Smooth muscle cell (in vitro differentiated cells): ENCODE data around the gene ENOX1. TPM values are rescaled to one million over a fixed set of nuclear protein-coding genes. Genes with fewer than 3 reads are reported as not detected.
A peak's percentile ranks its signal among the peaks of the same experiment; 100 is the strongest.

Experiments
- DNase-seq: peaks from one replicate; lab custom pipeline; 2025; ENCODE audit not compliant: unreplicated experiment; lab: John Stamatoyannopoulos, UW
- H2AFZ ChIP-seq: fragments of 200-600 bp; sonication (generic); 2 replicates; pipeline ENCODE4 v1.6.0; 2016; ENCODE audit warnings: antibody characterized with exemption, low read depth, mild to moderate bottlenecking
- H3F3A ChIP-seq: fragments of 200-600 bp; sonication (generic); 2 replicates; pipeline ENCODE4 v1.6.0; 2017; ENCODE audit warnings: antibody characterized with exemption, low read depth
- H3K27ac ChIP-seq: fragments of 200-600 bp; sonication (generic); 2 replicates; pipeline ENCODE4 v1.5.1; 2016; ENCODE audit warnings: low read depth, mild to moderate bottlenecking
- H3K27me3 ChIP-seq: fragments of 200-600 bp; sonication (generic); 2 replicates; pipeline ENCODE4 v1.6.1; 2016; ENCODE audit warnings: low read depth, mild to moderate bottlenecking
- H3K36me3 ChIP-seq: fragments of 200-600 bp; sonication (generic); 2 replicates; pipeline ENCODE4 v1.5.1; 2016; ENCODE audit warnings: low read depth
- H3K4me1 ChIP-seq: fragments of 200-600 bp; sonication (generic); 2 replicates; pipeline ENCODE4 v1.5.1; 2016; ENCODE audit warnings: low read depth
- H3K4me2 ChIP-seq: fragments of 200-600 bp; sonication (generic); 2 replicates; pipeline ENCODE4 v1.6.0; 2016; ENCODE audit warnings: mild to moderate bottlenecking
- H3K4me3 ChIP-seq: fragments of 200-600 bp; sonication (generic); 2 replicates; pipeline ENCODE4 v1.5.1; 2016; ENCODE audit warnings: mild to moderate bottlenecking
- H3K79me2 ChIP-seq: fragments of 200-600 bp; sonication (generic); 2 replicates; pipeline ENCODE4 v1.6.0; 2016; ENCODE audit warnings: low read depth, mild to moderate bottlenecking
- H3K9ac ChIP-seq: fragments of 200-600 bp; sonication (generic); 2 replicates; pipeline ENCODE4 v1.6.0; 2016; ENCODE audit warnings: low read depth
- H3K9me3 ChIP-seq: fragments of 200-600 bp; sonication (generic); replicated peaks from 2 replicates; pipeline ENCODE4 v1.5.1; 2016; ENCODE audit warnings: low read depth
- H4K20me1 ChIP-seq: fragments of 200-600 bp; sonication (generic); 2 replicates; pipeline ENCODE4 v1.6.0; 2016; ENCODE audit warnings: low read depth
- CTCF ChIP-seq: fragments of 200-600 bp; sonication (generic); IDR thresholded peaks from 2 replicates; pipeline ENCODE4 v1.5.1; 2017; ENCODE audit warnings: borderline replicate concordance, mild to moderate bottlenecking, antibody characterized with exemption; ENCODE audit not compliant: insufficient read depth, poor library complexity, severe bottlenecking
- WGBS: methylation state at CpG from one replicate; pipeline ENCODE4 v1.1.7; 2016; ENCODE audit warnings: low lambda C conversion rate; 5-methylcytosine and 5-hydroxymethylcytosine counted together
- polyA plus RNA-seq: library from polyadenylated mRNA; unstranded; fragments of >200 nt; fragmentation: Nextera tagmentation; extraction: Ambion mirVana; gene quantifications from 2 replicates; pipeline ENCODE4 v1.2.1, GENCODE V29; 2016
- total RNA-seq: library from RNA; depleted of rRNA; stranded (reverse); fragments of >200 nt; gene quantifications from 2 replicates; pipeline ENCODE4 v1.2.3, GENCODE V29; 2014

Gene ENOX1
- total and polyA plus RNA-seq, 2 experiments from 2014 or later = 1.9 to 2.6 TPM

DNA sequence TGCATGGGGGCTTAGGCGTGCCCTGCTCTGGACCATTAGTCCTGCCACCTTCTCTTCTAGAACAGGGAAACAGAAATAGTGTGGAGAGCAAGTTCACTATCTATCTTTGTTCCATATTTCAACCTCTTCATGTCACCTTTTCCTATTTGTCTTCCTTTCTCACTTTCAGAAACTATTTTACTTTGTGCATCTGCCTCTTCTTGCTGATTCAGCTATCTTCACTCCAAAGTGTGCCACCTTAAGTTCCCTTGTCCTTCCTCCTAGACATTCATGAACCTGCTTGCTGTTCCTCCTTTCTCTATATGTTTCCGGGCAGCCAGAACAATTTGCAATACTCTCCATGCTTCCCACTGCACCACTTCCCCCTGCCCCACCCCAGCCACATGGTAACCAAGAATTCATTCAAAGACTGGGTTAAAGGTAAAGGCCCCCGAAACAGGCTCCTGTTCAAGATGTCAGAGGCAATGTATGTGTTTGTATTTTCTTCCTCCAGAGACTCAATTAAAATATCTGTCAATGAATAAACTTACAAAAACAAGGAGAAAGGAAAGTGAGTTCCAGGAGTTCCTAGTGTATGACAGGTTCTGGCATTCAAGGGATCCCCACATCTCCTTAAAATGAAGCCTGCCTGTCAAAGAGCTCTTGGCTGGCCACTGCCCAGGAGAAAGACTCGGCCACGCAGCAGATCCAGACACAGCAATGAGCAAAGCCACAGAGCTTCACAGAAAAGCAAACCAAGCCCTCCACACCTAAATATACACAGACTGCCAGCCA lies 495.3 kb downstream of the ENOX1 start:
- Histone ChIP-seq H3K79me2 (no peaks in the 10 kb centered on the region), H3K9me3 (no peaks in the 10 kb centered on the region), H3F3A (peaks cover 6% of the 10 kb centered on the region), H3K9ac (no peak overlapping the region), H3K4me3 (no peak overlapping the region), H3K27ac (no peak overlapping the region), H3K4me2 (no peak overlapping the region), H3K4me1 (no peaks in the 10 kb centered on the region), H3K36me3 (no peaks in the 10 kb centered on the region), H3K27me3 (no peaks in the 10 kb centered on the region), H4K20me1 (no peaks in the 10 kb centered on the region), H2AFZ (no peak overlapping the region)
- WGBS = 91% methylated on average over 5 of the region's 5 CpGs
- no peak for DNase-seq
- no peak for TF ChIP-seq CTCF

DNA sequence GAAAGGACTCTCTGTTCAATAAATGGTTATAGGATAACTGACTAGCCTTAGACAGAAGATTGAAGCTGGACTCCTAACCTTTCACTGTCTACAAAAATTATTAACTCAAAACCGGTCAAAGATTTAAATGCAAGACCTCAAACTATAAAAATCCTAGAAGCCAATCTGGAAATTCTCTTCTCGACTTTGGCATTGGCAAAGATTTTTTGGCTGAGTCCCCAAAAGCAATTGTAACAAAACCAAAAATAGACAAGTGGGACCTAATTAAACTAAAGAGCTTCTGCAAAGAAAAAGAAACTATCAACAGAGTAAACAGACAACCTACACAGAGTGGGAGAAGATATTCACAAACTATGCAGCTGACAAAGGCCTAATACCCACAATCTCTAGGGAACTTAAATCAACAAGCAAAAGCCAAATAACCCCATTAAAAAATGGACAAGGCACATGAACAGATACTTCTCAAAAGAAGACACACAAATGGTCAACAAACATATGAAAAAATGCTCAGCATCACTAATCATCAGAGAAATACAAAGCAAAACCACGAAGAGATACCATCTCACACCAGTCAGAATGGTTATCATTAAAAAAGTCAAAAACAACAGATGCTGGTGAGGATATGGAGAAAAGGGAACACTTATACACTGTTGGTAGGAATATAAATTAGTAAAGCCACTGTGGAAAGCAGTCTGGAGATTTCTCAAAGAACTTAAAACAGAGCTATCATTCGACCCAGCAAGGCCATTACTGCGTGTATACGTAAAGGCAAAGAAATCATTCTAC lies 497.1 kb downstream of the ENOX1 start:
- Histone ChIP-seq H3K4me1 (no peaks in the 10 kb centered on the region), H3K27me3 (no peaks in the 10 kb centered on the region), H3K4me3 (no peak overlapping the region), H3K9me3 (no peaks in the 10 kb centered on the region), H2AFZ (no peak overlapping the region), H3K9ac (no peak overlapping the region), H3K4me2 (peak overlapping the region; percentile 55), H3K27ac (peak overlapping the region; percentile 11), H3K79me2 (no peaks in the 10 kb centered on the region), H3F3A (peaks cover 6% of the 10 kb centered on the region), H3K36me3 (no peaks in the 10 kb centered on the region), H4K20me1 (no peaks in the 10 kb centered on the region)
- no peak for DNase-seq
- no peak for TF ChIP-seq CTCF
- 47% methylated on average over 6 of the region's 6 CpGs for WGBS

- Histone ChIP-seq H3K4me3 (no peak overlapping the region), H3K36me3 (no peaks in the 10 kb centered on the region), H3K27ac (no peak overlapping the region), H3K9me3 (no peaks in the 10 kb centered on the region), H3K27me3 (no peaks in the 10 kb centered on the region), H3K79me2 (no peaks in the 10 kb centered on the region), H2AFZ (no peak overlapping the region), H3K4me2 (no peak overlapping the region), H3K9ac (no peak overlapping the region), H3K4me1 (no peaks in the 10 kb centered on the region), H4K20me1 (no peaks in the 10 kb centered on the region), H3F3A (peaks cover 6% of the 10 kb centered on the region)
- no peak for TF ChIP-seq CTCF
- DNase-seq = no peak
- 100% methylated on average over 1 of the region's 1 CpG for WGBS
These were observed 500.0 kb downstream of the ENOX1 start for GRCh38 chr13:43286751-43287150.
